ENCODE results near the gene FXYD1.

DNA sequence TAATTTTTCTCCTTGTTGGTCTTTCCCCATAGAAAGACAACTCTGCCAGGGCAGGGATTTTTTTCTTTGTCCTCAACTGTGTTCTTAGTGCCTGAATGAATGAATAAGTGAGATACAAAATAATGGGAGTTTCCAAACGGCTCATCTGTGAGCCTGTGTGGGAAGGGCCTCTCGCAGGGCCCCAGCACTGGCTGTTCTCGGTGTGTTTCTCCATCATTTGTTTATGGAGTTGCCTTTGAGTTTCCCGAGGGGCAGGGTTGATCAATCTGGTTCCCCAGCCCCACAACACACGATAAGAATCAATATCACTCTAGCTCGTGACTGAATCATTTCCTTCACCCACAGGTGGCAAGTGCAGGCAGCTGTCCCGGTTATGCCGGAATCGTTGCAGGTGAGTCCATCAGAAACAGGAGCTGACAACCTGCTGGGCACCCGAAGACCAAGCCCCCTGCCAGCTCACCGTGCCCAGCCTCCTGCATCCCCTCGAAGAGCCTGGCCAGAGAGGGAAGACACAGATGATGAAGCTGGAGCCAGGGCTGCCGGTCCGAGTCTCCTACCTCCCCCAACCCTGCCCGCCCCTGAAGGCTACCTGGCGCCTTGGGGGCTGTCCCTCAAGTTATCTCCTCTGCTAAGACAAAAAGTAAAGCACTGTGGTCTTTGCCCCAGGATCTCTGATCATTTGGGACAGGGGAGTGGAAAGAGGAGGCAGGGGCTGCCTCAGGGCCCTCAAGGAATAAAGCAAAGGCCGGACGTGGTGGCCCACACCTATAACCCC lies 30.8 kb downstream of the FXYD1 start:
- TF ChIP-seq, protein P1, sequence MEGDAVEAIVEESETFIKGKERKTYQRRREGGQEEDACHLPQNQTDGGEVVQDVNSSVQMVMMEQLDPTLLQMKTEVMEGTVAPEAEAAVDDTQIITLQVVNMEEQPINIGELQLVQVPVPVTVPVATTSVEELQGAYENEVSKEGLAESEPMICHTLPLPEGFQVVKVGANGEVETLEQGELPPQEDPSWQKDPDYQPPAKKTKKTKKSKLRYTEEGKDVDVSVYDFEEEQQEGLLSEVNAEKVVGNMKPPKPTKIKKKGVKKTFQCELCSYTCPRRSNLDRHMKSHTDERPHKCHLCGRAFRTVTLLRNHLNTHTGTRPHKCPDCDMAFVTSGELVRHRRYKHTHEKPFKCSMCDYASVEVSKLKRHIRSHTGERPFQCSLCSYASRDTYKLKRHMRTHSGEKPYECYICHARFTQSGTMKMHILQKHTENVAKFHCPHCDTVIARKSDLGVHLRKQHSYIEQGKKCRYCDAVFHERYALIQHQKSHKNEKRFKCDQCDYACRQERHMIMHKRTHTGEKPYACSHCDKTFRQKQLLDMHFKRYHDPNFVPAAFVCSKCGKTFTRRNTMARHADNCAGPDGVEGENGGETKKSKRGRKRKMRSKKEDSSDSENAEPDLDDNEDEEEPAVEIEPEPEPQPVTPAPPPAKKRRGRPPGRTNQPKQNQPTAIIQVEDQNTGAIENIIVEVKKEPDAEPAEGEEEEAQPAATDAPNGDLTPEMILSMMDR (conservative IDR thresholded peaks at IDR 0.05) = no peak
- TF ChIP-seq EZH2 (IDR thresholded peaks at IDR 0.05; ENCODE audit: low read depth) = no peak

Data from PC-9 (cell line).